ENCODE results near the gene CGB8.

Gene CGB8

DNA sequence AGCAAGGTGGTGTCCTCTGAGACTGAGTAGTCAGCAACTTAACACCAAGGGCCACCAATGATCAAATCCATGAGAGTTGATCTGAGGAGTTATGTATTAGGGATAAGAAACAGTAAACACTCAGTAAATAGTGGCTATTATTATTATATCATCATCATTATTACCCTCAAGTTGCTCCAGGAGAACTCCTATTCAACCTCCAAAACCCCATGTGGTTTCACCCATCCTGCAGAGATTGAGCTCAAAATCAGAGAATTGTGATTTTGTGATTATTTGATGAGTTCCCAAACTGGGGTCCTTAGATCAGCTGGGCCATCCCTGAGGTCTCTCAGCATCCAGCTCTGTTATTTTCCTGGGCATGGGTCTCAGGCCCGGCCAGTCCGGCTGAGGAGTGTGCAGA lies 12.1 kb upstream of the CGB8 start:
- TF ChIP-seq ZFP3 (tag by site-specific recombination; IDR thresholded peaks at IDR 0.05; ENCODE audit: low read depth) (peak; percentile 91), PBX3 (CRISPR knock-in tag; IDR thresholded peaks at IDR 0.05) (no peak), ZNF362 (tag by site-specific recombination; IDR thresholded peaks at IDR 0.05) (no peak)
- H3K4me3 ChIP-seq (ENCODE audit: low read depth, low read length), result no peak overlapping the region
- no peaks in the 10 kb centered on the region for H3K9me3 ChIP-seq (ENCODE audit: control insufficient read depth, insufficient read depth, low read depth, low read length)
- H3K36me3 ChIP-seq (ENCODE audit: control insufficient read depth in 2 of 2, insufficient read depth in 1 of 2, low read length in 2 of 2), result no peaks in the 10 kb centered on the region
- H3K4me1 ChIP-seq (ENCODE audit: control insufficient read depth, insufficient read depth, low read length), result peaks cover 2% of the 10 kb centered on the region; the same call in 1 of the 2 replicates
- ChIA-PET CTCF (interaction anchor here (0.9 to 3.3 kb wide), 7 partner anchors 10 to 138 kb away, joined by 3 to 18 read pairs (median 6); partner anchors contain the start of gene KCNA7), POLR2A (no interaction called here)
- no peak overlapping the region for H3K27ac ChIP-seq (ENCODE audit: extremely low read depth, low read depth, low read length)

- TF ChIP-seq ZNF560 (tag by site-specific recombination; IDR thresholded peaks at IDR 0.05; ENCODE audit: borderline replicate concordance), result no peak
- TF ChIP-seq, protein P1, sequence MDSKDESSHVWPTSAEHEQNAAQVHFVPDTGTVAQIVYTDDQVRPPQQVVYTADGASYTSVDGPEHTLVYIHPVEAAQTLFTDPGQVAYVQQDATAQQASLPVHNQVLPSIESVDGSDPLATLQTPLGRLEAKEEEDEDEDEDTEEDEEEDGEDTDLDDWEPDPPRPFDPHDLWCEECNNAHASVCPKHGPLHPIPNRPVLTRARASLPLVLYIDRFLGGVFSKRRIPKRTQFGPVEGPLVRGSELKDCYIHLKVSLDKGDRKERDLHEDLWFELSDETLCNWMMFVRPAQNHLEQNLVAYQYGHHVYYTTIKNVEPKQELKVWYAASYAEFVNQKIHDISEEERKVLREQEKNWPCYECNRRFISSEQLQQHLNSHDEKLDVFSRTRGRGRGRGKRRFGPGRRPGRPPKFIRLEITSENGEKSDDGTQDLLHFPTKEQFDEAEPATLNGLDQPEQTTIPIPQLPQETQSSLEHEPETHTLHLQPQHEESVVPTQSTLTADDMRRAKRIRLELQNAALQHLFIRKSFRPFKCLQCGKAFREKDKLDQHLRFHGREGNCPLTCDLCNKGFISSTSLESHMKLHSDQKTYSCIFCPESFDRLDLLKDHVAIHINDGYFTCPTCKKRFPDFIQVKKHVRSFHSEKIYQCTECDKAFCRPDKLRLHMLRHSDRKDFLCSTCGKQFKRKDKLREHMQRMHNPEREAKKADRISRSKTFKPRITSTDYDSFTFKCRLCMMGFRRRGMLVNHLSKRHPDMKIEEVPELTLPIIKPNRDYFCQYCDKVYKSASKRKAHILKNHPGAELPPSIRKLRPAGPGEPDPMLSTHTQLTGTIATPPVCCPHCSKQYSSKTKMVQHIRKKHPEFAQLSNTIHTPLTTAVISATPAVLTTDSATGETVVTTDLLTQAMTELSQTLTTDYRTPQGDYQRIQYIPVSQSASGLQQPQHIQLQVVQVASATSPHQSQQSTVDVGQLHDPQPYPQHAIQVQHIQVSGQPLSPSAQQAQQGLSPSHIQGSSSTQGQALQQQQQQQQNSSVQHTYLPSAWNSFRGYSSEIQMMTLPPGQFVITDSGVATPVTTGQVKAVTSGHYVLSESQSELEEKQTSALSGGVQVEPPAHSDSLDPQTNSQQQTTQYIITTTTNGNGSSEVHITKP (tag by site-specific recombination; IDR thresholded peaks at IDR 0.05), result 0 out of 2 replicates have a peak, but pooled peaks have one; percentile 29
- Histone ChIP-seq H3K36me3 (ENCODE audit: control insufficient read depth in 2 of 2, insufficient read depth in 1 of 2, low read length in 2 of 2) (no peaks in the 10 kb centered on the region), H3K4me3 (ENCODE audit: low read depth, low read length) (no peak overlapping the region), H3K9me3 (ENCODE audit: control insufficient read depth, insufficient read depth, low read depth, low read length) (no peaks in the 10 kb centered on the region), H3K4me1 (ENCODE audit: control insufficient read depth, insufficient read depth, low read length) (no peaks in the 10 kb centered on the region; the same call in 1 of the 2 replicates), H3K27ac (ENCODE audit: extremely low read depth, low read depth, low read length) (no peak overlapping the region)
- ChIA-PET POLR2A (interaction anchor here (0.6 to 1.1 kb wide), 2 partner anchors 45 to 69 kb away, joined by 3 read pairs; no protein-coding TSS in a partner anchor), CTCF (interaction anchor here (0.6 to 3.3 kb wide), 5 partner anchors 11 to 242 kb away, joined by 3 to 18 read pairs (median 11); partner anchors contain the start of genes GYS1, KCNA7 and RUVBL2)
Observed at GRCh38 chr19:49059053-49059452, 10.1 kb upstream of the CGB8 start.

GRCh38 chr19:49058562-49058961 lies 9.7 kb upstream of the CGB8 start:
- H3K36me3 ChIP-seq (ENCODE audit: control insufficient read depth in 2 of 2, insufficient read depth in 1 of 2, low read length in 2 of 2), result no peaks in the 10 kb centered on the region
- H3K4me1 ChIP-seq (ENCODE audit: control insufficient read depth, insufficient read depth, low read length), result no peaks in the 10 kb centered on the region; the same call in 1 of the 2 replicates
- H3K27ac ChIP-seq (ENCODE audit: extremely low read depth, low read depth, low read length), result no peak overlapping the region
- H3K4me3 ChIP-seq (ENCODE audit: low read depth, low read length), result no peak overlapping the region
- TF ChIP-seq ZNF549 (tag by site-specific recombination; IDR thresholded peaks at IDR 0.05) (no peak), ZFP3 (tag by site-specific recombination; IDR thresholded peaks at IDR 0.05; ENCODE audit: low read depth) (no peak), ZNF610 (tag by site-specific recombination; IDR thresholded peaks at IDR 0.05; ENCODE audit: borderline replicate concordance) (no peak), ZIC2 (tag by site-specific recombination; IDR thresholded peaks at IDR 0.05) (peak; percentile 46), SP2 (tag by site-specific recombination; IDR thresholded peaks at IDR 0.05) (peak; percentile 40; the same call in 1 of the 2 replicates)
- TF ChIP-seq, protein P2, sequence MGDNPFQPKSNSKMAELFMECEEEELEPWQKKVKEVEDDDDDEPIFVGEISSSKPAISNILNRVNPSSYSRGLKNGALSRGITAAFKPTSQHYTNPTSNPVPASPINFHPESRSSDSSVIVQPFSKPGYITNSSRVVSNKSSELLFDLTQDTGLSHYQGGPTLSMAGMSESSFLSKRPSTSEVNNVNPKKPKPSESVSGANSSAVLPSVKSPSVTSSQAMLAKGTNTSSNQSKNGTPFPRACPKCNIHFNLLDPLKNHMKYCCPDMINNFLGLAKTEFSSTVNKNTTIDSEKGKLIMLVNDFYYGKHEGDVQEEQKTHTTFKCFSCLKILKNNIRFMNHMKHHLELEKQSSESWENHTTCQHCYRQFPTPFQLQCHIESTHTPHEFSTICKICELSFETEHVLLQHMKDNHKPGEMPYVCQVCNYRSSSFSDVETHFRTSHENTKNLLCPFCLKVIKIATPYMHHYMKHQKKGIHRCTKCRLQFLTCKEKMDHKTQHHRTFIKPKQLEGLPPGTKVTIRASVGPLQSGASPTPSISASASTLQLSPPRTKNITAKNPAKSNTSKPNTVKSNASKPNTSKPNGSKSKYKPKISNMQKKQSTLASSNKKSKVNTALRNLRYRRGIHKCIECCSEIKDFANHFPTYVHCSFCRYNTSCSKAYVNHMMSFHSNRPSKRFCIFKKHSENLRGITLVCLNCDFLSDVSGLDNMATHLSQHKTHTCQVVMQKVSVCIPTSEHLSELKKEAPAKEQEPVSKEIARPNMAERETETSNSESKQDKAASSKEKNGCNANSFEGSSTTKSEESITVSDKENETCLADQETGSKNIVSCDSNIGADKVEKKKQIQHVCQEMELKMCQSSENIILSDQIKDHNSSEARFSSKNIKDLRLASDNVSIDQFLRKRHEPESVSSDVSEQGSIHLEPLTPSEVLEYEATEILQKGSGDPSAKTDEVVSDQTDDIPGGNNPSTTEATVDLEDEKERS (tag by site-specific recombination; IDR thresholded peaks at IDR 0.05), result no peak
- CTCF ChIA-PET, result interaction anchor here (1.9 to 3.3 kb wide), 2 partner anchors 15 to 66 kb away, joined by 11 to 18 read pairs; partner anchors contain the start of genes GYS1, KCNA7 and RUVBL2
- no peaks in the 10 kb centered on the region for H3K9me3 ChIP-seq (ENCODE audit: control insufficient read depth, insufficient read depth, low read depth, low read length)
- POLR2A ChIA-PET, result interaction anchor here (0.6 to 1.6 kb wide), 2 partner anchors 15 to 69 kb away, joined by 3 read pairs; no protein-coding TSS in a partner anchor
